ENCODE data around the gene HNF4A.
"Not testable (repeated sequence)": the region's sequence is repeated elsewhere in the genome, so short reads cannot be mapped to it uniquely, and the experiment has no call there.

The HNF4A gene

GRCh38 chr20:44468044-44468782 is 112.7 kb downstream of the HNF4A start:
- DNase-seq (ENCODE audit: low read depth, low spot score): no peak

- no peak for DNase-seq (ENCODE audit: low read depth, low spot score)
Measured at GRCh38 chr20:44470327-44470726, 114.8 kb downstream of the HNF4A start.

GRCh38 chr20:44471481-44471882 is 116.0 kb downstream of the HNF4A start:
- no peak for DNase-seq (ENCODE audit: low read depth, low spot score)

GRCh38 chr20:44472283-44472682 is 116.8 kb downstream of the HNF4A start:
- not testable (repeated sequence) for DNase-seq (ENCODE audit: low read depth, low spot score)

GRCh38 chr20:44475372-44475693 is 119.8 kb downstream of the HNF4A start:
- no peak for DNase-seq (ENCODE audit: low read depth, low spot score)

- DNase-seq (ENCODE audit: low read depth, low spot score): no peak
Measured at GRCh38 chr20:44475694-44476560, 120.4 kb downstream of the HNF4A start, which contains the start of gene TTPAL. Gene TTPAL (plus strand): TSS chr20:44475874. CDS start chr20:44480000, 4,126 bp downstream.

- no peak for DNase-seq (ENCODE audit: low read depth, low spot score)
Measured at GRCh38 chr20:44477151-44477550, 121.7 kb downstream of the HNF4A start.

- DNase-seq (ENCODE audit: low read depth, low spot score): no peak
Measured at GRCh38 chr20:44478206-44478605, 122.7 kb downstream of the HNF4A start.

GRCh38 chr20:44479643-44480042 is 124.1 kb downstream of the HNF4A start:
- DNase-seq (ENCODE audit: low read depth, low spot score): no peak

GRCh38 chr20:44480097-44480496 is 124.6 kb downstream of the HNF4A start:
- DNase-seq (ENCODE audit: low read depth, low spot score): no peak

- DNase-seq (ENCODE audit: low read depth, low spot score): no peak
Measured at GRCh38 chr20:44481719-44482416, 126.4 kb downstream of the HNF4A start.

- DNase-seq (ENCODE audit: low read depth, low spot score): no peak
Measured at GRCh38 chr20:44483112-44483511, 127.6 kb downstream of the HNF4A start.

Measured in smooth muscle cell of the brain vasculature (primary cell).